K562 (cell line): Measurements from ENCODE around the gene C19orf12. TPM values are rescaled to one million over a fixed set of nuclear protein-coding genes. Genes with fewer than 3 reads are reported as not detected.
A peak's percentile ranks its signal among the peaks of the same experiment; 100 is the strongest.

Experiments used
- ATF1 ChIP-seq, 2 experiments: fragments of 450-650 bp in 1 of 2; IDR thresholded peaks; 2 replicates each; pipeline ENCODE4 v1.6.1; 2016; ENCODE audit warnings: missing compliant biosample characterization in 1 of 2, missing genetic modification characterization in 1 of 2
- CTBP1 ChIP-seq: fragments of 450-650 bp; IDR thresholded peaks from 2 replicates; pipeline ENCODE4 v1.6.1; 2016; ENCODE audit warnings: borderline replicate concordance
- EGR1 ChIP-seq: fragments of 450-650 bp; conservative IDR thresholded peaks from 2 replicates; pipeline ENCODE4 v1.6.1; 2017; ENCODE audit warnings: mild to moderate bottlenecking
- HDAC8 ChIP-seq: fragments of 450-650 bp; IDR thresholded peaks from 2 replicates; pipeline ENCODE4 v1.6.1; 2016; ENCODE audit warnings: mild to moderate bottlenecking, missing genetic modification characterization, moderate library complexity, missing compliant biosample characterization
- JUND ChIP-seq, 2 experiments: IDR thresholded peaks; 2 replicates in 1 of 2; 3 replicates in 1 of 2; pipeline ENCODE4 v1.6.1; 2011; ENCODE audit warnings: borderline replicate concordance in 2 of 2, low read depth in 2 of 2, low read length in 2 of 2, improper control_type of control experiment in 1 of 2, missing biosample characterization in 1 of 2, missing genetic modification characterization in 1 of 2, missing genetic modification reagents in 1 of 2
- SPI1 ChIP-seq: IDR thresholded peaks from 2 replicates; pipeline ENCODE4 v1.6.1; 2011; ENCODE audit warnings: low read depth, low read length, control low read depth, borderline replicate concordance
- U2AF2 ChIP-seq: fragments of 200-400 bp; formaldehyde crosslinking; optimal IDR thresholded peaks from 2 replicates; pipeline ENCODE3; 2017; ENCODE audit warnings: low read depth, mild to moderate bottlenecking, low read length
- ZNF140 ChIP-seq: fragments of 250-450 bp; sonication (Bioruptor Pico); IDR thresholded peaks from 2 replicates; pipeline ENCODE4 v1.8.0; 2021; ENCODE audit warnings: moderate library complexity, mild to moderate bottlenecking, inconsistent platforms
- ZNF174 ChIP-seq: fragments of 250-450 bp; sonication (Bioruptor Pico); IDR thresholded peaks from 2 replicates; pipeline ENCODE4 v1.4.0; 2020; ENCODE audit warnings: mild to moderate bottlenecking
- ZNF717 ChIP-seq: fragments of 250-450 bp; sonication (Bioruptor Pico); IDR thresholded peaks from 2 replicates; pipeline ENCODE4 v1.5.0; 2021
- ZNF764 ChIP-seq: fragments of 250-450 bp; sonication (Bioruptor Pico); IDR thresholded peaks from 2 replicates; pipeline ENCODE4 v1.4.0; 2020; ENCODE audit warnings: low read depth, mild to moderate bottlenecking, moderate library complexity
- polyA plus RNA-seq, 8 experiments: library from polyadenylated mRNA; depleted of rRNA in 4 of 8; stranded (reverse) in 5 of 8; unstranded in 3 of 8; fragments of >200 nt; fragmentation: Nextera tagmentation in 2 of 8; fragmentation: Illumina TruSeq in 1 of 8; extraction: Ambion mirVana in 2 of 8; extraction: Trizol in 1 of 8; gene quantifications; 2 replicates each; pipeline versions ENCODE4 v1.2.1 to v1.2.3, GENCODE V29; 2011 to 2014; ENCODE audit warnings: inconsistent platforms in 1 of 8, missing spikeins in 1 of 8
- total RNA-seq, 7 experiments: library from RNA; depleted of rRNA in 6 of 7; stranded (reverse); fragments of >200 nt in 6 of 7; fragmentation: Illumina TruSeq in 2 of 7; extraction: Trizol in 2 of 7; gene quantifications; 2 replicates each; pipeline versions ENCODE4 v1.2.1 to v1.2.3, GENCODE V29; 2011 to 2021; ENCODE audit warnings: low replicate concordance in 1 of 7
- TF ChIP-seq, protein P1 (sequence below), 2 experiments: fragments of 450-650 bp; formaldehyde crosslinking in 1 of 2; IDR thresholded peaks; 2 replicates each; pipeline versions ENCODE4 v1.4.0 to v1.6.1; 2014 to 2020; ENCODE audit warnings: mild to moderate bottlenecking in 2 of 2, borderline replicate concordance in 1 of 2, low read depth in 1 of 2
- TF ChIP-seq, protein P2 (sequence below): IDR thresholded peaks from 2 replicates; pipeline ENCODE4 v1.6.1; 2016; ENCODE audit warnings: missing genetic modification characterization, missing compliant biosample characterization

C19orf12 gene
- total and polyA plus RNA-seq, 9 of the 15 experiments (the other 6 are each of a cell fraction or from before 2014, with no cell fraction given) = 1.9 to 14.5 (median 10.2) TPM

DNA sequence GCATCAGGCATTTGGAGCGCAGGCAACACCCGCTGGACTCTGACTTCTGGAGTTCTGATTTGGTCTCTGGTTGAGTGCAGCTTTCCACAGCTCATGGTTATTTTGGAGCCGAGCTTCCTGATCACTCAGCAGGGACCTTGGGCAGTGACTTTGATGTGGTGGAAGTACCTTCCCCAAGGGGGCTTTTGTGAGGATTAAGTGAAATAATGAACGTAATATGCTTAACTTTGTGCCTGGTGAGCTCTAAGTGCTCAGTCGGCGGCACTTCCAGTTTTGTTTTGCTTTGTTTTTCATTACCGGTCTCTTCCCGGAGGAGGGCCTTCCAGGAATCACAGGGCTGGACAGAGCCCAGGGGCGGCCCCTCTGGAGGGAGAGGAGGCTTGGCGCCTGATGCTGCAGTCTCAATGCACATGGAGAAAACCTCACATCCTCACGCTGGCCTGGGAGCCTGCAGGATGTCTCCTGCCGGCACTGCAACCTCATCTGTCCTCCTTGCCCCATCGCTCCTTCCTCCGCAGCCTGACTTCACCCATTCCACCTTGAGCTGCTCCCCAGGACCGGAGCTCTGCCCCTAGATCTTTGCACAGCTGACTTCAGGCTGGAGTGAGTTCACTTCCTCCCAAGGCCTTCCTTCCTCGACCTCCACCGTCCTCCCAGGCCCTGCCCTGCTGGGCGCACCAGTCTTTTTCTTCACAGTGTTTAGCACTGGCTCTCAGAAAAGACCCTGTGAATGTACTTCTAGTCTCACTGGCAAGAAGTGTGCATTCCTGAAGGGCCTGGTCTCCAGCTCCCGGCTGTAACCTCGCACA, 48.3 kb downstream of the C19orf12 start (continued):
- 0 out of 2 replicates have a peak, but pooled peaks have one; percentile 2 for TF ChIP-seq JUND (IDR thresholded peaks at IDR 0.05; ENCODE audit: borderline replicate concordance, low read depth, low read length)
- TF ChIP-seq JUND (tag; IDR thresholded peaks at IDR 0.05; ENCODE audit: borderline replicate concordance, low read depth, low read length) = no peak
- TF ChIP-seq ZNF174 (CRISPR knock-in tag) = no peak
- TF ChIP-seq ATF1 (CRISPR knock-in tag; IDR thresholded peaks at IDR 0.05) = no peak
- no peak for TF ChIP-seq ATF1 (tag; IDR thresholded peaks at IDR 0.05)
- 0 out of 2 replicates have a peak, but pooled peaks have one; percentile 22 for TF ChIP-seq SPI1
- no peak for TF ChIP-seq ZNF717 (CRISPR knock-in tag)
- TF ChIP-seq ZNF140 (CRISPR knock-in tag) = no peak
- TF ChIP-seq, protein P1, sequence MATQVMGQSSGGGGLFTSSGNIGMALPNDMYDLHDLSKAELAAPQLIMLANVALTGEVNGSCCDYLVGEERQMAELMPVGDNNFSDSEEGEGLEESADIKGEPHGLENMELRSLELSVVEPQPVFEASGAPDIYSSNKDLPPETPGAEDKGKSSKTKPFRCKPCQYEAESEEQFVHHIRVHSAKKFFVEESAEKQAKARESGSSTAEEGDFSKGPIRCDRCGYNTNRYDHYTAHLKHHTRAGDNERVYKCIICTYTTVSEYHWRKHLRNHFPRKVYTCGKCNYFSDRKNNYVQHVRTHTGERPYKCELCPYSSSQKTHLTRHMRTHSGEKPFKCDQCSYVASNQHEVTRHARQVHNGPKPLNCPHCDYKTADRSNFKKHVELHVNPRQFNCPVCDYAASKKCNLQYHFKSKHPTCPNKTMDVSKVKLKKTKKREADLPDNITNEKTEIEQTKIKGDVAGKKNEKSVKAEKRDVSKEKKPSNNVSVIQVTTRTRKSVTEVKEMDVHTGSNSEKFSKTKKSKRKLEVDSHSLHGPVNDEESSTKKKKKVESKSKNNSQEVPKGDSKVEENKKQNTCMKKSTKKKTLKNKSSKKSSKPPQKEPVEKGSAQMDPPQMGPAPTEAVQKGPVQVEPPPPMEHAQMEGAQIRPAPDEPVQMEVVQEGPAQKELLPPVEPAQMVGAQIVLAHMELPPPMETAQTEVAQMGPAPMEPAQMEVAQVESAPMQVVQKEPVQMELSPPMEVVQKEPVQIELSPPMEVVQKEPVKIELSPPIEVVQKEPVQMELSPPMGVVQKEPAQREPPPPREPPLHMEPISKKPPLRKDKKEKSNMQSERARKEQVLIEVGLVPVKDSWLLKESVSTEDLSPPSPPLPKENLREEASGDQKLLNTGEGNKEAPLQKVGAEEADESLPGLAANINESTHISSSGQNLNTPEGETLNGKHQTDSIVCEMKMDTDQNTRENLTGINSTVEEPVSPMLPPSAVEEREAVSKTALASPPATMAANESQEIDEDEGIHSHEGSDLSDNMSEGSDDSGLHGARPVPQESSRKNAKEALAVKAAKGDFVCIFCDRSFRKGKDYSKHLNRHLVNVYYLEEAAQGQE (IDR thresholded peaks at IDR 0.05; ENCODE audit: borderline replicate concordance) = peak; percentile 92
- TF ChIP-seq, protein P1 (CRISPR knock-in tag; IDR thresholded peaks at IDR 0.05; ENCODE audit: low read depth) = peak; percentile 83
- TF ChIP-seq U2AF2 = no peak
- TF ChIP-seq ZNF764 (CRISPR knock-in tag) = no peak
- no peak for TF ChIP-seq HDAC8 (tag)
- TF ChIP-seq EGR1 = no peak
- peak; percentile 14; the same call in 1 of the 2 replicates for TF ChIP-seq CTBP1
- TF ChIP-seq, protein P2, sequence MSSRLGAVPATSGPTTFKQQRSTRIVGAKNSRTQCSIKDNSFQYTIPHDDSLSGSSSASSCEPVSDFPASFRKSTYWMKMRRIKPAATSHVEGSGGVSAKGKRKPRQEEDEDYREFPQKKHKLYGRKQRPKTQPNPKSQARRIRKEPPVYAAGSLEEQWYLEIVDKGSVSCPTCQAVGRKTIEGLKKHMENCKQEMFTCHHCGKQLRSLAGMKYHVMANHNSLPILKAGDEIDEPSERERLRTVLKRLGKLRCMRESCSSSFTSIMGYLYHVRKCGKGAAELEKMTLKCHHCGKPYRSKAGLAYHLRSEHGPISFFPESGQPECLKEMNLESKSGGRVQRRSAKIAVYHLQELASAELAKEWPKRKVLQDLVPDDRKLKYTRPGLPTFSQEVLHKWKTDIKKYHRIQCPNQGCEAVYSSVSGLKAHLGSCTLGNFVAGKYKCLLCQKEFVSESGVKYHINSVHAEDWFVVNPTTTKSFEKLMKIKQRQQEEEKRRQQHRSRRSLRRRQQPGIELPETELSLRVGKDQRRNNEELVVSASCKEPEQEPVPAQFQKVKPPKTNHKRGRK (tag) = no peak
- TF ChIP-seq, all 486 proteins: peak for 7
